ENCODE results near the gene FGB.

DNA sequence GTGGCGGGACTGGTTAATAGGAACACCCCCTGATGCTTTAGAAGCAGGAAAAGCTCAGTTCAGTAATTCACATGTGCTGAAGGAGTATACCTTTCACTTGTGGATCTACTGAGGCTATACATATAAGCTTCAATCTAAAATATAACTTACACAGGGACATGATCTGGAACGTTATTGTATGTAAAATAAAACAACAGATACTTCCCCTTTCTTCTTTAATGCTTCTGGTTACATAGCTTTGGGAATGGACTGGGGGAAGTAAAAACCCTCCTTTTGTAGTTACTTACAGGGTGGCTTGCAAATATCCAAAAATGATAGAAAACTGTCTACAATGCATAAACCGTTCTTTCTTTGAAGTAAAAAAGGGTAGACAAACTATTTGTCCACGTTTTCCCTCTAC lies 47.8 kb downstream of the FGB start:
- TF ChIP-seq, protein P1, sequence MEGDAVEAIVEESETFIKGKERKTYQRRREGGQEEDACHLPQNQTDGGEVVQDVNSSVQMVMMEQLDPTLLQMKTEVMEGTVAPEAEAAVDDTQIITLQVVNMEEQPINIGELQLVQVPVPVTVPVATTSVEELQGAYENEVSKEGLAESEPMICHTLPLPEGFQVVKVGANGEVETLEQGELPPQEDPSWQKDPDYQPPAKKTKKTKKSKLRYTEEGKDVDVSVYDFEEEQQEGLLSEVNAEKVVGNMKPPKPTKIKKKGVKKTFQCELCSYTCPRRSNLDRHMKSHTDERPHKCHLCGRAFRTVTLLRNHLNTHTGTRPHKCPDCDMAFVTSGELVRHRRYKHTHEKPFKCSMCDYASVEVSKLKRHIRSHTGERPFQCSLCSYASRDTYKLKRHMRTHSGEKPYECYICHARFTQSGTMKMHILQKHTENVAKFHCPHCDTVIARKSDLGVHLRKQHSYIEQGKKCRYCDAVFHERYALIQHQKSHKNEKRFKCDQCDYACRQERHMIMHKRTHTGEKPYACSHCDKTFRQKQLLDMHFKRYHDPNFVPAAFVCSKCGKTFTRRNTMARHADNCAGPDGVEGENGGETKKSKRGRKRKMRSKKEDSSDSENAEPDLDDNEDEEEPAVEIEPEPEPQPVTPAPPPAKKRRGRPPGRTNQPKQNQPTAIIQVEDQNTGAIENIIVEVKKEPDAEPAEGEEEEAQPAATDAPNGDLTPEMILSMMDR (IDR thresholded peaks at IDR 0.05), result no peak
- no peak for TF ChIP-seq EZH2 (IDR thresholded peaks at IDR 0.05; ENCODE audit: borderline replicate concordance, insufficient read depth, low read depth, low read length, poor library complexity, severe bottlenecking)
